Peyer's patch (tissue), 4 donors: ENCODE data around the gene ELMO1. TPM values are rescaled to one million over a fixed set of nuclear protein-coding genes. Genes with fewer than 3 reads are reported as not detected.

Source experiments
- DNase-seq, 3 donors: peaks; one replicate each; pipeline ENCODE4 v3.0.0-alpha.2; 2017 to 2019
- H3K27ac ChIP-seq, 4 donors: fragments of 200-600 bp; sonication (generic); one replicate each; pipeline ENCODE4 v1.5.1; 2016 to 2019
- H3K27me3 ChIP-seq, 2 donors: fragments of 200-600 bp; sonication (generic); one replicate each; pipeline ENCODE4 v1.5.1; 2019
- H3K36me3 ChIP-seq, 3 donors: fragments of 200-600 bp; sonication (generic); one replicate each; pipeline ENCODE4 v1.5.1; 2016 to 2019
- H3K4me1 ChIP-seq, 4 donors: fragments of 200-600 bp; sonication (generic); one replicate each; pipeline ENCODE4 v1.5.1; 2016 to 2019
- H3K4me3 ChIP-seq, 4 donors: fragments of 200-600 bp; sonication (generic); 1 replicate in 3 of 4; 2 replicates in 1 of 4; pipeline ENCODE4 v1.5.1; 2016 to 2019; ENCODE audit warnings: mild to moderate bottlenecking in 1 of 4
- H3K9me3 ChIP-seq, 4 donors: fragments of 200-600 bp; sonication (generic); one replicate each; pipeline ENCODE4 v1.5.1; 2016 to 2019; ENCODE audit warnings: mild to moderate bottlenecking in 1 of 4
- CTCF ChIP-seq, 6 experiments: fragments of 450-650 bp in 4 of 6; fragments of 200-600 bp in 2 of 6; sonication (generic) in 1 of 6; IDR thresholded peaks; one replicate each; pipeline ENCODE4 v1.5.1; 2017 to 2019; ENCODE audit warnings: antibody characterized with exemption in 6 of 6, mild to moderate bottlenecking in 3 of 6, moderate library complexity in 1 of 6
- POLR2A ChIP-seq, 2 donors: fragments of 450-650 bp; IDR thresholded peaks; one replicate each; pipeline ENCODE4 v1.5.1; 2017; ENCODE audit warnings: antibody characterized with exemption in 2 of 2, mild to moderate bottlenecking in 2 of 2, moderate library complexity in 2 of 2
- total RNA-seq, 4 donors: library from RNA; depleted of rRNA; stranded (reverse); fragments of >200 nt; gene quantifications; one replicate each; pipeline ENCODE4 v1.1.0, GENCODE V29; 2016

ELMO1 gene
- total RNA-seq, 4 donors from 2014 or later = 43.1 to 381 (median 72.2) TPM

GRCh38 chr7:36825501-36825900 lies 623.2 kb downstream of the ELMO1 start:
- TF ChIP-seq CTCF (IDR thresholded peaks at IDR 0.05) (no peak), POLR2A (IDR thresholded peaks at IDR 0.05) (no peak)

GRCh38 chr7:36823353-36823752 lies 625.3 kb downstream of the ELMO1 start:
- Histone ChIP-seq H3K27me3 (no peaks in the 10 kb centered on the region), H3K36me3 (no peaks in the 10 kb centered on the region), H3K9me3 (no peaks in the 10 kb centered on the region), H3K4me3 (no peak overlapping the region), H3K27ac (no peak overlapping the region), H3K4me1 (no peaks in the 10 kb centered on the region)
- DNase-seq = no peak
- TF ChIP-seq POLR2A (IDR thresholded peaks at IDR 0.05) (no peak), CTCF (IDR thresholded peaks at IDR 0.05) (no peak)

More at GRCh38 chr7:36825501-36825900, 623.2 kb downstream of the ELMO1 start:
- DNase-seq = no peak
- Histone ChIP-seq H3K4me1 (no peaks in the 10 kb centered on the region), H3K4me3 (no peak overlapping the region), H3K36me3 (no peaks in the 10 kb centered on the region), H3K9me3 (no peaks in the 10 kb centered on the region), H3K27me3 (no peaks in the 10 kb centered on the region), H3K27ac (no peak overlapping the region)

GRCh38 chr7:36821617-36822016 lies 627.0 kb downstream of the ELMO1 start:
- no peaks in the 10 kb centered on the region for H3K4me1 ChIP-seq
- H3K27me3 ChIP-seq = no peaks in the 10 kb centered on the region
- no peaks in the 10 kb centered on the region for H3K9me3 ChIP-seq
- no peak for TF ChIP-seq CTCF (IDR thresholded peaks at IDR 0.05)
- no peak for TF ChIP-seq POLR2A (IDR thresholded peaks at IDR 0.05)
- H3K4me3 ChIP-seq = no peak overlapping the region
- H3K27ac ChIP-seq = no peak overlapping the region
- no peak for DNase-seq
- no peaks in the 10 kb centered on the region for H3K36me3 ChIP-seq

- TF ChIP-seq CTCF (IDR thresholded peaks at IDR 0.05) (no peak), POLR2A (IDR thresholded peaks at IDR 0.05) (no peak)
- DNase-seq = no peak
These were observed 628.0 kb downstream of the ELMO1 start for GRCh38 chr7:36820527-36821170.

GRCh38 chr7:36819639-36820038 lies 629.0 kb downstream of the ELMO1 start:
- Histone ChIP-seq H3K27ac (no peak overlapping the region), H3K36me3 (no peaks in the 10 kb centered on the region), H3K4me3 (no peak overlapping the region), H3K27me3 (no peaks in the 10 kb centered on the region), H3K4me1 (no peaks in the 10 kb centered on the region), H3K9me3 (no peaks in the 10 kb centered on the region)
- no peak for TF ChIP-seq CTCF (IDR thresholded peaks at IDR 0.05)
- TF ChIP-seq POLR2A (IDR thresholded peaks at IDR 0.05) = no peak
- DNase-seq = no peak

More at GRCh38 chr7:36820527-36821170, 628.0 kb downstream of the ELMO1 start:
- Histone ChIP-seq H3K4me1 (no peaks in the 10 kb centered on the region), H3K9me3 (no peaks in the 10 kb centered on the region), H3K36me3 (no peaks in the 10 kb centered on the region), H3K27ac (no peak overlapping the region), H3K4me3 (no peak overlapping the region), H3K27me3 (no peaks in the 10 kb centered on the region)
